ENCODE data around the gene BAZ2B. TPM values are rescaled to one million over a fixed set of nuclear protein-coding genes. Genes with fewer than 3 reads are reported as not detected.

Gene BAZ2B
- total and polyA plus RNA-seq, 9 of the 15 experiments (the other 6 are each of a cell fraction or from before 2014, with no cell fraction given), result 7.5 to 38.6 (median 19.8) TPM

DNA sequence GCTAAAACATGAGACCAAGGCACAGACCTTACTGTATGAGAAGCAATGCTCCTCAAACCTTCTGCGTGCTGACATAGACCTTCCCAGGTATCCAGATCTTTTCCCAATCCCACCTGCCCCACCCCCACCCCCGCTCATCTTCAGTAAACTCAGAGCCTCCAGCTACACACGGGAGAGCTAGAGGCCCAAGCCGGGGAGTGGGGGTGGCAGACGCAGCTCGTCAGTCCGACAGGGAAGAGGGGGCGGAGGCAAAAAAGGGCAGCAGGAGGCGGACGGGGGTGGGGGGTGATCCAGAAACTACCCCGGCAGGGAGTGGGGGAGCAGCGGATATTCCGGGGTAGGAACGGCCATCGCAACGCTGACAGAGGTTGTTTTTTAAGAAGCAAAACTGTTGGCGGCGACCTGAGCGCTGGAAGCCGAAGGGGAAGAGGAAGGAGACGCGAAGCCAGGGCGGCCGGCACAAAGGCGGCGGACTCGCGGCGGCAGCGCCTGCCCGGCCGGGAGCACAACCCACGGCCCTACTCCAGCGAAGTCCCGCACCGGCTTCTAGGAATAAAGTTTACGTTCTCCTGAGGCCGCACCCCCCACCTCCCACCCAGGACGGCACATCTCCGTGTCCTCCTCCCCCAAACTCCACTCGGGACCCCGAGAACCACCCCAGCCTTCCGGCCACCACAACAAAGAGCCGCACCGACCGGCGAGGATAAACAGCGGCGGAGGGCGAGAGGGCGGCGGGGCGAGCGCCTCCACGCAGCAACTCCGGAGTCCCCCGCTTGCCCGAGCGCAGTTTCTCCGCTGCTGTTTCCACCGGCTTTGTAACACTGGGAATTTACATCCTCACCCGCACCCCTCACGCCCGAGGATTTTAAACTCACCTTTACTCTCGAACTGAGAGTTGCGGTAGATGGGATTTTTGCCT, 722 bp downstream of the BAZ2B start (continued):
- TF ChIP-seq, protein P1, sequence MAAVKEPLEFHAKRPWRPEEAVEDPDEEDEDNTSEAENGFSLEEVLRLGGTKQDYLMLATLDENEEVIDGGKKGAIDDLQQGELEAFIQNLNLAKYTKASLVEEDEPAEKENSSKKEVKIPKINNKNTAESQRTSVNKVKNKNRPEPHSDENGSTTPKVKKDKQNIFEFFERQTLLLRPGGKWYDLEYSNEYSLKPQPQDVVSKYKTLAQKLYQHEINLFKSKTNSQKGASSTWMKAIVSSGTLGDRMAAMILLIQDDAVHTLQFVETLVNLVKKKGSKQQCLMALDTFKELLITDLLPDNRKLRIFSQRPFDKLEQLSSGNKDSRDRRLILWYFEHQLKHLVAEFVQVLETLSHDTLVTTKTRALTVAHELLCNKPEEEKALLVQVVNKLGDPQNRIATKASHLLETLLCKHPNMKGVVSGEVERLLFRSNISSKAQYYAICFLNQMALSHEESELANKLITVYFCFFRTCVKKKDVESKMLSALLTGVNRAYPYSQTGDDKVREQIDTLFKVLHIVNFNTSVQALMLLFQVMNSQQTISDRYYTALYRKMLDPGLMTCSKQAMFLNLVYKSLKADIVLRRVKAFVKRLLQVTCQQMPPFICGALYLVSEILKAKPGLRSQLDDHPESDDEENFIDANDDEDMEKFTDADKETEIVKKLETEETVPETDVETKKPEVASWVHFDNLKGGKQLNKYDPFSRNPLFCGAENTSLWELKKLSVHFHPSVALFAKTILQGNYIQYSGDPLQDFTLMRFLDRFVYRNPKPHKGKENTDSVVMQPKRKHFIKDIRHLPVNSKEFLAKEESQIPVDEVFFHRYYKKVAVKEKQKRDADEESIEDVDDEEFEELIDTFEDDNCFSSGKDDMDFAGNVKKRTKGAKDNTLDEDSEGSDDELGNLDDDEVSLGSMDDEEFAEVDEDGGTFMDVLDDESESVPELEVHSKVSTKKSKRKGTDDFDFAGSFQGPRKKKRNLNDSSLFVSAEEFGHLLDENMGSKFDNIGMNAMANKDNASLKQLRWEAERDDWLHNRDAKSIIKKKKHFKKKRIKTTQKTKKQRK (IDR thresholded peaks at IDR 0.05; ENCODE audit: borderline replicate concordance, low read depth, low read length), result no peak
- TF ChIP-seq TGIF2 (CRISPR knock-in tag; IDR thresholded peaks at IDR 0.05) (no peak), ZNF274 (IDR thresholded peaks at IDR 0.05; ENCODE audit: borderline replicate concordance, low read depth, low read length) (no peak), RBM39 (optimal IDR thresholded peaks at IDR 0.05; ENCODE audit: low read depth, low read length) (no peak), ZNF12 (CRISPR knock-in tag; IDR thresholded peaks at IDR 0.05) (no peak), ZNF785 (CRISPR knock-in tag; IDR thresholded peaks at IDR 0.05) (no peak), EP400 (IDR thresholded peaks at IDR 0.05) (peak; percentile 69), ZNF232 (CRISPR knock-in tag; IDR thresholded peaks at IDR 0.05) (no peak), OTX1 (CRISPR knock-in tag; IDR thresholded peaks at IDR 0.05) (0 out of 2 replicates have a peak, but pooled peaks have one; percentile 22), ZNF764 (CRISPR knock-in tag; IDR thresholded peaks at IDR 0.05; ENCODE audit: low read depth) (no peak), GABPB1 (CRISPR knock-in tag; IDR thresholded peaks at IDR 0.05) (0 out of 2 replicates have a peak, but pooled peaks have one; percentile 18), NCOA6 (IDR thresholded peaks at IDR 0.05) (no peak), CHD1 (IDR thresholded peaks at IDR 0.05; ENCODE audit: low read length) (peak; percentile 94), ZNF41 (CRISPR knock-in tag; conservative IDR thresholded peaks at IDR 0.05) (no peak), ATF1 (CRISPR knock-in tag; IDR thresholded peaks at IDR 0.05) (no peak), ATF1 (tag; IDR thresholded peaks at IDR 0.05) (no peak), LCOR (CRISPR knock-in tag; IDR thresholded peaks at IDR 0.05) (peak; percentile 39; the same call in 1 of the 2 replicates), PHB2 (IDR thresholded peaks at IDR 0.05; ENCODE audit: low read depth) (no peak), ERF (CRISPR knock-in tag; IDR thresholded peaks at IDR 0.05) (0 out of 2 replicates have a peak, but pooled peaks have one; percentile 50)
- TF ChIP-seq, protein P2, sequence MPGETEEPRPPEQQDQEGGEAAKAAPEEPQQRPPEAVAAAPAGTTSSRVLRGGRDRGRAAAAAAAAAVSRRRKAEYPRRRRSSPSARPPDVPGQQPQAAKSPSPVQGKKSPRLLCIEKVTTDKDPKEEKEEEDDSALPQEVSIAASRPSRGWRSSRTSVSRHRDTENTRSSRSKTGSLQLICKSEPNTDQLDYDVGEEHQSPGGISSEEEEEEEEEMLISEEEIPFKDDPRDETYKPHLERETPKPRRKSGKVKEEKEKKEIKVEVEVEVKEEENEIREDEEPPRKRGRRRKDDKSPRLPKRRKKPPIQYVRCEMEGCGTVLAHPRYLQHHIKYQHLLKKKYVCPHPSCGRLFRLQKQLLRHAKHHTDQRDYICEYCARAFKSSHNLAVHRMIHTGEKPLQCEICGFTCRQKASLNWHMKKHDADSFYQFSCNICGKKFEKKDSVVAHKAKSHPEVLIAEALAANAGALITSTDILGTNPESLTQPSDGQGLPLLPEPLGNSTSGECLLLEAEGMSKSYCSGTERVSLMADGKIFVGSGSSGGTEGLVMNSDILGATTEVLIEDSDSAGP (CRISPR knock-in tag; IDR thresholded peaks at IDR 0.05), result no peak
- TF ChIP-seq, protein P3, sequence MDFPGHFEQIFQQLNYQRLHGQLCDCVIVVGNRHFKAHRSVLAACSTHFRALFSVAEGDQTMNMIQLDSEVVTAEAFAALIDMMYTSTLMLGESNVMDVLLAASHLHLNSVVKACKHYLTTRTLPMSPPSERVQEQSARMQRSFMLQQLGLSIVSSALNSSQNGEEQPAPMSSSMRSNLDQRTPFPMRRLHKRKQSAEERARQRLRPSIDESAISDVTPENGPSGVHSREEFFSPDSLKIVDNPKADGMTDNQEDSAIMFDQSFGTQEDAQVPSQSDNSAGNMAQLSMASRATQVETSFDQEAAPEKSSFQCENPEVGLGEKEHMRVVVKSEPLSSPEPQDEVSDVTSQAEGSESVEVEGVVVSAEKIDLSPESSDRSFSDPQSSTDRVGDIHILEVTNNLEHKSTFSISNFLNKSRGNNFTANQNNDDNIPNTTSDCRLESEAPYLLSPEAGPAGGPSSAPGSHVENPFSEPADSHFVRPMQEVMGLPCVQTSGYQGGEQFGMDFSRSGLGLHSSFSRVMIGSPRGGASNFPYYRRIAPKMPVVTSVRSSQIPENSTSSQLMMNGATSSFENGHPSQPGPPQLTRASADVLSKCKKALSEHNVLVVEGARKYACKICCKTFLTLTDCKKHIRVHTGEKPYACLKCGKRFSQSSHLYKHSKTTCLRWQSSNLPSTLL (IDR thresholded peaks at IDR 0.05), result no peak

All from K562 (cell line).